Measurements from ENCODE around the gene ELMO2. TPM values are rescaled to one million over a fixed set of nuclear protein-coding genes. Genes with fewer than 3 reads are reported as not detected.

The ELMO2 gene
- total RNA-seq: 60.7 TPM

GRCh38 chr20:46406200-46406985 is at the start of gene ELMO2:
TSS of gene ELMO2 (minus strand) at chr20:46406615. CDS start at chr20:46394482, 12,133 bp downstream.

Other genes with a start within 250 kb of the ELMO2 start
- 5.1 TPM for gene CDH22, start 98.1 kb downstream of the ELMO2 start, total RNA-seq
- 16.1 TPM for gene ZNF334, start 106.9 kb upstream of the ELMO2 start, total RNA-seq
- gene OCSTAMP, start 144.0 kb upstream of the ELMO2 start, total RNA-seq: not detected
- gene SLC13A3, start 244.8 kb upstream of the ELMO2 start, total RNA-seq: 6.9 TPM